ENCODE data around the gene MACROD2. TPM values are rescaled to one million over a fixed set of nuclear protein-coding genes. Genes with fewer than 3 reads are reported as not detected.

The MACROD2 gene
- total RNA-seq, 1 experiment from 2014 or later, result 1.6 TPM

- no peak overlapping the region for H3K4ac ChIP-seq (ENCODE audit: low read depth, low read length)
- no peak overlapping the region for H2BK20ac ChIP-seq (ENCODE audit: low read depth, low read length, poor library complexity, severe bottlenecking)
- H3K36me3 Mint-ChIP-seq (ENCODE audit: insufficient read depth in 1 of 3, low read depth in 3 of 3), result no peaks in the 10 kb centered on the region
- H4K8ac ChIP-seq (replicated peaks; ENCODE audit: insufficient read length, low read depth, low read length), result no peak overlapping the region
- H3K27me3 Mint-ChIP-seq (ENCODE audit: low read depth), result no peaks in the 10 kb centered on the region
- DNase-seq, result no peak
- H2AFZ ChIP-seq (ENCODE audit: low read length), result no peak overlapping the region
- H3K23ac ChIP-seq (ENCODE audit: insufficient read length, low read depth, low read length), result no peak overlapping the region
- no peak overlapping the region for H3T11ph ChIP-seq (ENCODE audit: low read length)
- H2BK15ac ChIP-seq (ENCODE audit: low read depth, low read length), result no peak overlapping the region
- H3K23me2 ChIP-seq (ENCODE audit: insufficient read length, low read depth, low read length, poor library complexity, severe bottlenecking), result no peaks in the 10 kb centered on the region
- no peak overlapping the region for H2AK5ac ChIP-seq (ENCODE audit: insufficient read length, low read length)
- H3K56ac ChIP-seq (ENCODE audit: insufficient read length, low read depth, low read length), result no peak overlapping the region
- H3K9ac ChIP-seq (ENCODE audit: extremely low read depth, insufficient read length, low read length), result no peak overlapping the region
- no peak overlapping the region for H2BK5ac ChIP-seq (ENCODE audit: insufficient read length, low read length)
- no peaks in the 10 kb centered on the region for H3K79me1 ChIP-seq (ENCODE audit: insufficient read depth, low read depth, low read length, poor library complexity, severe bottlenecking)
- H3K4me1 ChIP-seq (ENCODE audit: insufficient read depth, low read length), result no peaks in the 10 kb centered on the region
- H4K5ac ChIP-seq (ENCODE audit: insufficient read length, low read depth, low read length), result no peak overlapping the region
- no peaks in the 10 kb centered on the region for H3K9me3 ChIP-seq (ENCODE audit: control insufficient read depth, low read depth, low read length)
- no peaks in the 10 kb centered on the region for H4K20me1 ChIP-seq (ENCODE audit: control insufficient read depth, insufficient read depth, insufficient read length)
- no peaks in the 10 kb centered on the region for H3K4me1 Mint-ChIP-seq
- H3K27ac ChIP-seq (ENCODE audit: insufficient read length, low read depth, low read length), result no peak overlapping the region
- H4K91ac ChIP-seq (ENCODE audit: insufficient read length, low read depth, low read length), result no peak overlapping the region
- H3K9me3 Mint-ChIP-seq, result no peaks in the 10 kb centered on the region
- no CpG with 5 or more reads among the region's 1 CpG for WGBS (ENCODE audit: extremely low coverage, insufficient read length, low lambda C conversion rate)
- no peak overlapping the region for H2BK12ac ChIP-seq (ENCODE audit: insufficient read length, low read depth, low read length)
- H3K27me3 ChIP-seq (ENCODE audit: insufficient read depth, low read length), result no peaks in the 10 kb centered on the region
- no peak overlapping the region for H3K27ac Mint-ChIP-seq
- no peak overlapping the region for H3K4me3 Mint-ChIP-seq
- no peak overlapping the region for H3K4me2 ChIP-seq (ENCODE audit: insufficient read depth, insufficient read length, low read length)
- H3K79me2 ChIP-seq (ENCODE audit: insufficient read depth, low read length), result no peaks in the 10 kb centered on the region
- no peak overlapping the region for H3K14ac ChIP-seq (ENCODE audit: insufficient read depth, low read length)
- H2BK120ac ChIP-seq (ENCODE audit: low read depth, low read length, poor library complexity, severe bottlenecking), result no peak overlapping the region
- H3K18ac ChIP-seq (ENCODE audit: insufficient read length, low read depth, low read length), result no peak overlapping the region
- TF ChIP-seq CTCF (conservative IDR thresholded peaks at IDR 0.05), result no peak
These were observed 1204.8 kb downstream of the MACROD2 start for GRCh38 chr20:15200147-15200565.

Measured in H9 (cell line).